NB4 (cell line): Measurements from ENCODE around the gene DIO3.

Experiments used
- DNase-seq: peaks from one replicate; pipeline ENCODE4 v3.0.0; 2010; ENCODE audit warnings: low read depth
- H3K4me3 ChIP-seq: one replicate; pipeline ENCODE4 v1.5.1; 2011; ENCODE audit warnings: mild to moderate bottlenecking, low read depth, low read length, moderate library complexity
- CTCF ChIP-seq: IDR thresholded peaks from one replicate; pipeline ENCODE4 v1.5.1; 2012; ENCODE audit warnings: low read depth, low read length
- MAX ChIP-seq: IDR thresholded peaks from 2 replicates; pipeline ENCODE4 v1.6.1; 2011; ENCODE audit warnings: low read depth, low read length
- MYC ChIP-seq: IDR thresholded peaks from 2 replicates; pipeline ENCODE4 v1.6.1; 2011; ENCODE audit warnings: low read depth, low read length
- POLR2A ChIP-seq: IDR thresholded peaks from 2 replicates; pipeline ENCODE4 v1.6.1; 2011; ENCODE audit warnings: mild to moderate bottlenecking; ENCODE audit not compliant: insufficient read length; ENCODE audit errors: extremely low read depth

Gene DIO3

GRCh38 chr14:101590062-101590461 is 28.8 kb downstream of the DIO3 start:
- no peak overlapping the region for H3K4me3 ChIP-seq
- no peak for DNase-seq
- TF ChIP-seq CTCF: no peak
- no peak for TF ChIP-seq MAX
- TF ChIP-seq MYC: no peak
- TF ChIP-seq POLR2A: no peak

GRCh38 chr14:101590616-101591015 is 29.3 kb downstream of the DIO3 start:
- DNase-seq: no peak
- TF ChIP-seq CTCF (no peak), MYC (no peak), MAX (no peak), POLR2A (no peak)
- no peak overlapping the region for H3K4me3 ChIP-seq

- TF ChIP-seq POLR2A: no peak
- no peak for TF ChIP-seq MYC
- TF ChIP-seq MAX: no peak
- no peak for TF ChIP-seq CTCF
- DNase-seq: no peak
- H3K4me3 ChIP-seq: no peak overlapping the region
These were observed 29.8 kb downstream of the DIO3 start for GRCh38 chr14:101591121-101591520.

- no peak for DNase-seq
- H3K4me3 ChIP-seq: no peak overlapping the region
- TF ChIP-seq MAX: no peak
- no peak for TF ChIP-seq MYC
- no peak for TF ChIP-seq POLR2A
- no peak for TF ChIP-seq CTCF
These were observed 30.3 kb downstream of the DIO3 start for GRCh38 chr14:101591582-101591981.

GRCh38 chr14:101593411-101594238 is 32.3 kb downstream of the DIO3 start:
- DNase-seq: no peak
- TF ChIP-seq CTCF (no peak), POLR2A (no peak), MYC (no peak), MAX (no peak)
- no peak overlapping the region for H3K4me3 ChIP-seq
